Activated CD8-positive, alpha-beta memory T cell treated with anti-CD3 and anti-CD28 coated beads, Interleukin-2, amount 50 U/mL, for 24 hours (primary cell): ENCODE measurements around the gene SEMA3F.

Source experiments
- DNase-seq: peaks from one replicate; pipeline ENCODE4 v3.0.0-alpha.2; 2020; ENCODE audit errors: extremely low read depth

Gene SEMA3F

DNA sequence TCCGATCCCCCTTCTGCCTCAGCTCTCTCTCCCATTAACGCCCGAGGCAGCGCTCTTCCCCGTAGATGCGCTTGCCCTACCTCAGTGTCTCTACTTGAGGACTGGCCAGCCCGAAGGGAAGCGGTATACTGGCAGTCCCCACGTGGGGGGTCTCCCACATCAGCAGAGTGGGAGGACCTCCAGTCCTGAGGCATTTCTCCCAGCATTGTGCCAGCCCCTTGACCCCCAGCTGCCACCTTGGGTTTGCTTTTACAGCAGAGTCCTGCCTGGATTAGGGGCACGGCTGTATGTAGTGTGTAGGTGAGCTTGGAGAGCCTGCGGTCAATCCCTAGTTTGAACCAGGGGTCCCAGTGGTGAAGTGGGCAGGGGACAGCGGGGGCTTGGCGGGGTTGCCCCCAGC is 767 bp downstream of the SEMA3F start:
- no peak for DNase-seq

- DNase-seq: no peak
Observed at GRCh38 chr3:50156549-50157493, 1.7 kb downstream of the SEMA3F start.

DNA sequence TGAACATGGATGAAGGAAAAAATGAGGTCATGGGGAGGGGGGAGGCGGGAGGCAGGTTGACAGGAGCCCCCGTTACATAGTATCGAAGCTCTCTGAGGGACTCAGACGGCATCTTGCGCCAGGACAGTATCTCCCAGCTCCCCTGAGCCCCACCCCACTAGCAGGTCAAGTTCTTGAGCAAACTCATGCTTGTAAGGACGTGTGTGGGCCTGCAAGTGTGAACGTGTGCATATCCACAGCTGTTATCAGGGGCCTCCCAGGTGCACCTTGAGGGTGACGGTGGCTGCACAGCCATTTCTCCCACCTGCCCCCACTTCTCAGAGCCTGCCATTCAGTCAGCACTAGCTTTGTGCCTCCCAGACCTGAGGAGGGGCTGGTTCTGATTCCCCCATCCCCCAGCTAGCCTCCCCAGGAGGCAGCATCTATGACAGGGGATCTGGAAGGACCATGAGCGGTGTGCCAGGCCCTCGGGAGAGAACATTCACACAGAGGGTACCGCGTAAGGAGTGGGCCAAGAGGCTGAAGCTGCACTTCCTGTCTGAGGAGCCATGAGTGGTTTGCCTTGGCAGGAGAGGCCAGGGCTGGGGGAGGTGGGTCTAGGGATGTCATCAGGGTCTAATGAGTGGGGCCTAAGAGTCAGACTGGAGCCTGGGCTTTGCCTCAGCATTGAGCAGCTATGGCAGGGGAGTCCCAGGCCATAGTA is 2.9 kb downstream of the SEMA3F start:
- no peak for DNase-seq

GRCh38 chr3:50158530-50159146 is 3.5 kb downstream of the SEMA3F start:
- no peak for DNase-seq

GRCh38 chr3:50160561-50160983 is 5.4 kb downstream of the SEMA3F start:
- DNase-seq: no peak

DNA sequence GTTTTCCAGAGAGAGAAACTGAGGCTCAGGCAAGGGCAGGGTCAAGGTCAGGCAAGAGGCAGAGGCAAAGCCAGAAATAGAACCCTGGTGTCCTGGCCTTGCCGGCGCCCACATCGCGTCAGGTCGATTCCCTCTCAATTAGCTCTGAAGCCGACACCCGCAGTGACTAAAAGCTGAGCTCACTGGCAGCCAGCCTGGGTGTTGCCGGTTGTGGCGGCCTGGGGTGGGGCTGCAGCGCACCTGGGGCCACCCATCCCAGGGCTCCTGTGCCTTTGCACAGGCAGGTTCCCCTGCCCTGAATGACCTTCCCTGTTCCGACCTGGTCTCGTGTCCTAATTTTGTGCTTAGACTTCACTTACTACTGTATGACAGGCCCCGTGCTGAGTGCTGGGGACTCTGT is 6.2 kb downstream of the SEMA3F start:
- DNase-seq: no peak

GRCh38 chr3:50162034-50162883 is 7.1 kb downstream of the SEMA3F start:
- no peak for DNase-seq

GRCh38 chr3:50163572-50164455 is 8.7 kb downstream of the SEMA3F start:
- DNase-seq: no peak

DNA sequence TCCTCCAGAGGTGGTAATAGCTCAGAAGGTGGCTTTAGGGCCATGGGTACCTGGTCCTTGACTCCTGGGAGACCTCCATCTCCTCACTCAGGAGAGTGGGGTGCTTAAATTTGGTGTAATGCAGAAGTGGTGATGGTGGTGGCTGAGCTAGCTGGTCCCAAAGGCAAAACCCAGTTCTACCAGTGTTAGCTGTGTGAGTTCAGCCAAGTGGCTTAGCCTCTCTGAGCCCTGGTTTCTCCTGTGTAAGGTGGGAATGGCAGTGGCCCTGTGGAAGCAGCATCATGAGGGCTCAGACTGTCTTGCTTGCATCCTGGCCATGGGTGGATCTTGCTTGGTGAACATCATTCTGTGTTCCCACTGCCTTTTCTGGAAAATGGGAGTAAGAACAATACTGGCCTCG is 9.4 kb downstream of the SEMA3F start:
- DNase-seq: no peak

DNA sequence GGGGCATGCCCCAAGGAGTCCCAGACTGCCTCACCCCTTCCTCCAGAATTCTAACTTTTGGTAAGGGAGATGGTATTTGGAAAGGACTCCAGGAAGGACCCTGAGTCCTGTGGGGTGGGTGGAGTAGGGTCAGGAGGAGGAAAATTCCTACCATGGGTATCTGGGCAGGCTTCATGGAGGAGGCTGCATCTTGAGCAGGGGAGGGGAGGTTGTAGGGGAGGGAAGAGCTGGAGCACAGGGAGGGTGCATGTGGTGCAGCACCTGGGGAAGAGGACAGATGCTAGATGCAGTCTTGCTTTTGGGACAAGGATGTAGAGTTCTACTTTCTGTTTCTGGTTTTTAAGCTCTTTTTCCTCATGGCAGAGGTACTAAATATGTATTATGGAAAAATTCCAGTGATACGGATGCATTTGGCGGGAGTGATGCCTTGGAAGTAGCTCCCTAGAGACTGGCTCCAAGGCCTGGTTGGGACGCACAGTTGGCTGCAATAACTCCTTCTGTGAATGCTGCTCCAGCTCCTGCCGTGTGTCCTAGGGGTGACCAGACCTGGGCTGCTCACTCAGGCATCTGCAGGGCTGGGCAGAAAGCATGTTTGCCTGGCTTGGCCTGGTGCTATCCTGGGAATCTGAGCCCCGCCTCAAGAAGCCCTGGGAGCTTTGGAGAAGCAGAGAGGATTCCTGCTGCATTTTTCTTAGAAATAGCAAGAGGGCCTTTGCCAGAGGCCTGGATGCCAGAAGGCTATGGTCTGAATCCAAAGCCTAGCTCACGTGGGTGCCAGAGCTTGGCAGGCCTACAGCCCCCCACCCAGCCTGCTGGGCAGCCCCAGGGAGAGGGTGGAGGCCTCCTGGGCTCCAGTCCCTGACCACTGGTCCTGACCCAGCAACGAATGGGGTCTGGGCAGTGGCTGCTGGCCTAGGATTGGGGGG is 10.1 kb downstream of the SEMA3F start:
- no peak for DNase-seq

GRCh38 chr3:50165910-50166538 is 10.9 kb downstream of the SEMA3F start:
- DNase-seq: no peak

- no peak for DNase-seq
Observed at GRCh38 chr3:50166620-50167019, 11.5 kb downstream of the SEMA3F start.

DNA sequence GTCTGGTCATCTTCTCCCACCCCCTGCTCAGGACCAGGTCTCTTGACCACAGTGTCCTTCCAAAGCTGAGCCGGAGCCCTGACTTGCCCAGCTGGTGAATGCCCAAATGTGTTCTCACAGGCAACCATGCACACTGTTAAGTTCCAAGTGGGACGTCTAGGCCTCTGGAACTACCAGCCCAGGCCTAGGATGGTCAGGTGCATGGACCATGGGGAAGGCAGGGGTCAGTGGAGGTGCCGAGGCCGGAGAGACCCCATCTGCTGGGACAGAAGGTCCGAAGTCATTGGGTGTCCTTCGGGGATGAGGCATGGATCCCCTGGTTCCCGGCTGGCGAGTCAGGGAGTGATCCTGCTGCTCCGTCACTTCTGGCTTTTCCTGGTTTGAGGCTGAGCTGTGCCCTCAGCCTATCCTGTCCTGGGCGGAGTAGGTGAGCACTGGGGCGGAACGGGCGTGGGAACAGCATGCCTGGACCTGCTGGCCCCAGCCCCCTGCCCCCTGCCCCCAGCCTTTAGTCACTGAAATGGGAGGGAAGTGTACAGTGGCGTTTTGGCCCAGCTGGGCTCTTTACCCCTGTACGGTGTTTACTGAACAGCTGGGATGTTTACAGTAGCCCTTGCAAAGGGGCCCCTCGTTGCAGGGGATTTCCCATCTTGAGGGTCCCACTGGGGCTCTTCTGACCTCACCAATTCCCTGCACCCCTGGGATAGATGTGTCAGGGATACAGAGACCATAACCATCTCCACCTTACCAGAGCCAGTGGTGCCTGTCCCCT is 12.1 kb downstream of the SEMA3F start:
- no peak for DNase-seq

GRCh38 chr3:50167841-50168209 is 12.7 kb downstream of the SEMA3F start:
- no peak for DNase-seq

DNA sequence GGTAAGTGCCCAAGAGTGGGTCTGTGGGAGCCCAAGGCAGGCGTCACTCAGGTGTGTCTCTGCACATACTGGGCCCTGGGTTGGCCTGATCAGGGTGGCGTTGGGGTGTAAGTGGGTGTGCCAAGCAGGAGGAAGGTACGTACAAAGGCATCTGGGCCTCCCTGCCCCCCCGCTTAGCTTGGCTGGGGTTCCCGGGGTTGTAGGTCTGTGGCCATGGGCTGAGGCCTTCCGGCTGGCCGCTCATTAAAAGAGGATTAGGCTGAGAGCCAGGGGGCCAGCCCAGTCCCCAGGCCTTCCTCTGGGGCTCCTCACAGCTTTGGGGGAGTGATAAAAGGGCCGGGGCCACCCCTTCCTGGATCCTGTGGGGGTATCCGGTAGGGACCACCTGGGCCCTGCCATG is 13.3 kb downstream of the SEMA3F start:
- DNase-seq: no peak

- DNase-seq: no peak
Observed at GRCh38 chr3:50168791-50169190, 13.7 kb downstream of the SEMA3F start.

GRCh38 chr3:50169232-50169832 is 14.2 kb downstream of the SEMA3F start:
- DNase-seq: no peak

GRCh38 chr3:50169858-50170257 is 14.7 kb downstream of the SEMA3F start:
- DNase-seq: no peak
